GM10266 (cell line): Measurements from ENCODE around the gene INPP5A.

Source experiments
- DNase-seq: peaks from one replicate; pipeline ENCODE4 v3.0.0; 2012; ENCODE audit errors: extremely low spot score
- TF ChIP-seq, protein P1 (sequence below): IDR thresholded peaks from 2 replicates; pipeline ENCODE4 v1.5.1; 2012; ENCODE audit warnings: mild to moderate bottlenecking, low read depth; ENCODE audit not compliant: control insufficient read depth, insufficient read depth; ENCODE audit errors: missing control alignments

INPP5A gene

DNA sequence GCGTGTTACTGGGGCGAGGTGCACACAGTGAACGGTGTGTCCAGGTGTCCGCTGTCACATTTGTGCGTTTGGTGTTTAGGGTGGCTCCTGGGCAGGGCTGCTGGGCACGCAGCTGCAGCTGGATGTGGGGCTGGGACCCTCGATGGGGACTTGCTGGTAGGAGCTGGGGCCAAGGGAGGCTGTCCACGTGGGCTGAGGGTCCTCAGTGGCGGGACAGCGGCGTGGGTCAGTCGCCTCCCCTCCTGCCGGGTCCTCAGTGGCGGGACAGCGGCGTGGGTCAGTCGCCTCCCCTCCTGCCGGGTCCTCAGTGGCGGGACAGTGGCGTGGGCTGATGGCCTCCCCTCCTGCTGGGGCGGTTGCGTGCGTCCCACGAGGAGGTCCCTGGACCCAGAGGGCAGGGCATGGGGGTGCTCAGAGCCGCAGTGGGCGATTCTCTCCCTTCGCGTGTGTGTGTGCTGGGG is 68.5 kb downstream of the INPP5A start:
- no peak for DNase-seq
- TF ChIP-seq, protein P1, sequence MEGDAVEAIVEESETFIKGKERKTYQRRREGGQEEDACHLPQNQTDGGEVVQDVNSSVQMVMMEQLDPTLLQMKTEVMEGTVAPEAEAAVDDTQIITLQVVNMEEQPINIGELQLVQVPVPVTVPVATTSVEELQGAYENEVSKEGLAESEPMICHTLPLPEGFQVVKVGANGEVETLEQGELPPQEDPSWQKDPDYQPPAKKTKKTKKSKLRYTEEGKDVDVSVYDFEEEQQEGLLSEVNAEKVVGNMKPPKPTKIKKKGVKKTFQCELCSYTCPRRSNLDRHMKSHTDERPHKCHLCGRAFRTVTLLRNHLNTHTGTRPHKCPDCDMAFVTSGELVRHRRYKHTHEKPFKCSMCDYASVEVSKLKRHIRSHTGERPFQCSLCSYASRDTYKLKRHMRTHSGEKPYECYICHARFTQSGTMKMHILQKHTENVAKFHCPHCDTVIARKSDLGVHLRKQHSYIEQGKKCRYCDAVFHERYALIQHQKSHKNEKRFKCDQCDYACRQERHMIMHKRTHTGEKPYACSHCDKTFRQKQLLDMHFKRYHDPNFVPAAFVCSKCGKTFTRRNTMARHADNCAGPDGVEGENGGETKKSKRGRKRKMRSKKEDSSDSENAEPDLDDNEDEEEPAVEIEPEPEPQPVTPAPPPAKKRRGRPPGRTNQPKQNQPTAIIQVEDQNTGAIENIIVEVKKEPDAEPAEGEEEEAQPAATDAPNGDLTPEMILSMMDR, result no peak

DNA sequence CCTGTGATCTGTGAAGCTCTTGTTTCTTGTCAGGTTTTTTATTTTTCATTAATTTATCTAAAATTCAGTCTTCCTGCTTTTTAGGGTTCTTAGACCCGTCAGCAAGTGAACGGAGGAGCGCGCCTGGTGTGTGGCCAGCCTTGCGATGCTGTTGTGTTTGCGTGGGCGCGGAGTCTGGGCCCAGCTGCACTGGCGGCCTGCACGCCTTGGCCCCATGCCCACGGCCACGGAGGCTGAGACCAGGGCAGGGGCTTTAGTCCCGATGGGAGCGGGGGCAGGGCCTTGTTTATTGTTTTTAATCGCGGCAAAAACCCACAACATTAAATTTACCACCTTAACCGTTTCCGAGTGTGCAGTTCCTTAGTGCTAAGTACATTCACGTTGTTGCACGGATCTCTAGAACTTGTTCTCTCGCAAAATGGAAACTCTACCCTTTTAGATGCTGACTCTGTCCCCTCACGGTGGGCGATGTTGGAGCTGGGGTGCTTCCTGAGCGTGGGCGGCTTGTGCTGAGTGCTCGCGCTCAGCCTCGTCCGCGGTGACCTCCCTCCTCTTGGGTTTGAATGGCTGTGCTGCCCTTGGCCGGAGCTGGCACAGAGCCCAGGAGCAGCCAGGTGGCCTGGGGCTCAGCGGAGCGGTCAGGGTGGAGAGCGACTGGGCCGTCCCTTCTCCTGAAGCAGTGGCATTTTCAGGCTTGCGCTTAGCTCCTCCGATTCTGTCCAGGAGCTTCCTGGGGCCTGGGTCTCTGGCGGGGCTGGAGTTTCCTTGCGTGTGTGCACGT is 69.1 kb downstream of the INPP5A start:
- no peak for DNase-seq
- TF ChIP-seq, protein P1, result no peak

DNA sequence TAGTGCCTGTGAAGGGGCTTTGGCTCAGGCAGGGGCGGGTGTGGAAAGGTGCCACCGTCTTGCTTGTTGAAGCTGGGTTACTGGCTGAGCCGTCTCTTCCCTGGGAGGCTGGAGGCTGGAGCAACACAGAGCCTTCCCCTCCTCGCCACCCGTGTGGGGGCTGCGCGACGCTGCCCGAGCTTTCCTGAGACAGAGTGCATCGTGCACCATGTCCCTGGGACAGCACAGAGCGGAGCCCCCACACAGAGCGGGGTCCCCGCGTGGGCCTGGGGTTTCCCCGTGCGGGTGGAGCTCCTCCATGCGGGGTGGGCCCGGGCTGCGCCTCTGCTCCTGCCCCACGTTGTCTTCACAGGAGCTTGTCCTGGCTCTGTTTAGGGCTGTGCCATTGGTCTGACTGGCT is 69.9 kb downstream of the INPP5A start:
- TF ChIP-seq, protein P1, result no peak
- no peak for DNase-seq

DNA sequence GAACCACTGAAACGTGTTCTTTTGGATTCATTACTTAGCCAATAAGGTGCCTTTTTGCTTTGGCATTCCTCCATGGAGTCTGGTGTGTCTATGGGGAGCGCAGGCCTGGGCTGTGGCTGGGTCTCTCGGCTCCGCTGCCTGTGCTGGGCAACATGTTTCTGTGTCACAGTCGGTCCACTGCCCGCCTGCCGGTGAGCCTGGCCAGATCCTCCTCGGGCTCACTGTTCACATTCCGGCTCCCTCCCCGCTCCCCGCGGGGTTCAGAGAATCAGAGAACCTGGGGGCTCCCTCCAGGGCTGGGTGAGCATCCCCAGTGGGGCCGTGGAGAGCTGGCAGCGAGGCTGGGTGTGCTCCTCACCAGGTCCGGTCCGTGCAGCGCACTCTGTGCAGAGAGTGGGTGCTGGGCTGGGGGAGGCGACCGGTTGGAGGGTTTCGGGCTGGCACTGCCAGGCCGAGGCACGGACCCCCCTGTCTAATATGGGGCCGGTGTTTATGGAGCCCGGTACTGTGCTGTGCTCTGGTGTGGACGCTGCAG is 70.4 kb downstream of the INPP5A start:
- TF ChIP-seq, protein P1, result no peak
- DNase-seq, result no peak

DNA sequence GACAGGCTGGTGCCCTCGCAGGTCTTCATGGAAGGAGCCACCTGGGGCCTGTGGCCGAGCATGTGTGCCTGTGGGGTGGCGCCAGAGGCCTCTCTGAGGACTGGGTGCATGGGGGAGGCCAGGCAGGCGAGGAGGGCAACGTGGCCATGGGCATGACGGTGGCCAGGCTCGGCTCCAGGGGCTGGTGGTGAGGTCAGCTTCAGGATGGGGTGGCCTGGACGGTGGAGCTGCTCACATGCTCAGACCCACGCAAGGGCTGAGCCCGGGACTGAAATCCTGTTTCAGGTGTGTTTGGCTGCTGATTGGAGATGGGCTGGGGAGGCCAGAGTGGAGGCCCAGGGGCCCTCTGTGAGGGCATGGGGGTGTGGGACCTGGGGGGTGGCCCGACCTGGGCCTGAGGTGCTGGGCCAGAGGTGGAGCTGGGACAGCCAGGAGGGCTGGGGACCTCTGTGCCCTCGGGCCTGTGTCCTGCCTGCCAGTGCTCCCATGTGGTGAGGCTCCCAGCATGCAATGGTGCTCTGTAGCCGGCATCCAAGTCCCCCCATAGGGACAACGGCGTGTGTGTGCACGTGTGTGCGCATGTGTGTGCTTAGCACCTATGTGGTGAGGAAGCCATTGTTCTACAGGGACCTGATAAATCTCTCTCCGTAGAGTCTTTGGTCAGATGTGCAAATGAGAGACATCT is 71.1 kb downstream of the INPP5A start:
- no peak for DNase-seq

DNA sequence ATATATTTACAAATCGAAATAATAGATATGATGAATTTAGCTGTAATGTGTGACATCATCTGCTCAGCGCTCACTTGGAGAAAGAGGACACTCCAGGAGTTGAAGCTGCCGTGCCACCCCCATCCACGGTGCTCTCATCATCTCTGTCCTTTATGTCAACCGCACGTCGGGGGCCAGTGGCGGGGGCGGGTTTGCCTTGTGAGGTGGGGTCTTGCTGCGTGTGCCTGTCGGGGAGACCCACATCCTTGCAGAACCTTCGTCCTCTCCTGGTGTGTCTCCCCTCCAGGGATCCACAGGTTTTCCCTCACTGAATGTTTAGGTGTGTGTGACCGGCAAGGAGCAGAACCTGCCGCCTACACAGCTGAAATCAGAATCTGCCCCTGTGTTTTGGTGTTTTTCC is 71.6 kb downstream of the INPP5A start:
- TF ChIP-seq, protein P1, result no peak
- no peak for DNase-seq

More for the DNA sequence above, 71.1 kb downstream of the INPP5A start:
- TF ChIP-seq, protein P1, result no peak

DNA sequence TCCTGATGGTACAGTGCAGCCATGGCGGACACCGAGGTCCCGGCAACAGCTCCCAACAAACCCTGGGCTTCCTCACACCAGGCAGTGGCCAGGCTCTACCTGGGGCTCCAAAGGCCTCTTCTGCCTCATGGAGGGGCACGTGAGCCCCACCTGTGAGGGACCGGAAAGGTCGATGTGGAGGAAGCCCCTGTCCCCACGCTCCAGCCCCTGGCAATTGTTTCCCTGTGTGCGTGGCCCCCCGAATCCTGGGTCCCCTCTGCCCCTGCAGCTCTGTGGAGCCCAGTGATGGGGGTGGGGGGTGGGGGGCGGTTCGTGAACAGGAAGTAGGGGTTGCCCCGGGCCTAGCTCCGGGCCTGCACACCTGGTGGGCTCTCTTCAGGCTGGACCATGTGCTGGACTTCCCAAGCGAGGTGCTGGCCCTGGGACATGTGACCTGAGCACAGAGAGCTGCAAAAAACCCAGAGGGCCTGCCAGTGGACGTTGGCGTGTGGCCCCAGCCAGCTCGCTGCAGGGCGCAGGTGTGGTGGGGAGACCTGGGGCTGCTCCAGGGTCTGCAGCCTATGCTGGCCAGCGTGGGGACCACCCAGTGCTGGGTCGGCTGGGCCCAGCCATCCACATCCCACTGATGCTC is 72.6 kb downstream of the INPP5A start:
- TF ChIP-seq, protein P1, result no peak
- DNase-seq, result no peak
